Esophagus (tissue), 2 donors: ENCODE data around the gene DLGAP4. TPM values are rescaled to one million over a fixed set of nuclear protein-coding genes. Genes with fewer than 3 reads are reported as not detected.

Experiments
- H3K27ac ChIP-seq, 2 donors: one replicate each; pipeline ENCODE4 v1.5.1; 2013; ENCODE audit warnings: low read depth in 2 of 2, mild to moderate bottlenecking in 2 of 2, inconsistent platforms in 1 of 2, low read length in 1 of 2, moderate library complexity in 1 of 2
- H3K27me3 ChIP-seq, 2 donors: one replicate each; pipeline ENCODE4 v1.6.1; 2013; ENCODE audit warnings: low read length in 2 of 2, control low read depth in 1 of 2, mild to moderate bottlenecking in 1 of 2; ENCODE audit not compliant: insufficient read depth in 2 of 2, control insufficient read depth in 1 of 2
- H3K36me3 ChIP-seq, 2 donors: one replicate each; pipeline ENCODE4 v1.6.1; 2013; ENCODE audit warnings: low read length in 1 of 2; ENCODE audit not compliant: control insufficient read depth in 2 of 2, insufficient read depth in 2 of 2
- H3K4me1 ChIP-seq, 2 donors: one replicate each; pipeline ENCODE4 v1.6.1; 2013; ENCODE audit warnings: low read length in 1 of 2; ENCODE audit not compliant: control insufficient read depth in 2 of 2, insufficient read depth in 2 of 2
- H3K4me3 ChIP-seq, 2 donors: one replicate each; pipeline ENCODE4 v1.5.1; 2013; ENCODE audit warnings: low read length in 2 of 2, mild to moderate bottlenecking in 2 of 2, low read depth in 1 of 2, moderate library complexity in 1 of 2
- H3K9me3 ChIP-seq, 2 donors: one replicate each; pipeline ENCODE4 v1.6.1; 2013; ENCODE audit warnings: mild to moderate bottlenecking in 2 of 2, low read depth in 1 of 2, low read length in 1 of 2, moderate library complexity in 1 of 2; ENCODE audit not compliant: control insufficient read depth in 2 of 2, insufficient read depth in 1 of 2
- WGBS, 2 donors: extraction: QIAGEN DNeasy Blood & Tissue Kit; methylation state at CpG; one replicate each; pipeline ENCODE4 v1.1.7; 2013; 5-methylcytosine and 5-hydroxymethylcytosine counted together
- polyA plus RNA-seq, 2 donors: library from polyadenylated mRNA; stranded (reverse); fragments of 200-250 nt; gene quantifications; one replicate each; pipeline ENCODE4 v1.2.3, GENCODE V29; 2013
- donor health status: healthy with polysubstance abuse.
- donor health status: Bipolar disorder and iron deficiency.

Gene DLGAP4
- polyA plus RNA-seq, 2 donors = 15.8 to 24.3 TPM

DNA sequence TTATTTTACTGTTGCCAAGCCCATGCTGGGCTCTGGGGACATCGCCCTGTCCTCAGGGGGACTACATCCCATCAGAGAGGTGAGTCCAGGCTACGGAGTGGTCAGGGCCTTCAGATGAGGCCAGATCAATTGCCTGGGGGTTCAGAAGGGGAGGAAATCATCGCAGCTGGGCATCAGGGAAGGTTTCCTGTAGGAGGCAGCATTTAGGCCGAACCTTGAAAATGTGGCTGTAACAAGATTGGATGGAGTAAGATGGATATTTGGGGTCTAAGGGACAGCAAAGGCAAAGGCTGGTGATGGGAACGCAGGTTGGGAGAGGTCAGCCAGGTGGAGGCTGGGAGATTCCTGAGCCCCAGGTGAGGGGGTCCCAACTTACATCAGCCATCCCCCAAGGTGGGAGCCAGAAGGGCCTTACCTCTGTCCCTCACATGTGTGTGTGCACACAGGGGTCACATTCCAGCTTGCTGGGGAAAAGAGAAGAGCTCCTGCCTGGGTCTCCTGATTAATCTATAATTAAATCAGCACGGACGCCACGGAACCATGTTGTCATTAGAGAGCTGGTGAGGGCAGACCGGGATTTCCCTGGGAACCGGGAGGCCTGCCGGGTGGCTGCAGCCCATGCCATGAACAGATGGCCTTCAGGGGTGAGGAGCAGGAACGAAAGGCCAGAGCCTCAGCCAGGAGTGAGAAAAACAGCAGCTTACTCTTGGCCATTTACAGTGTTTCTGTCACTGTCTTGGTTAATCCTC is 30.5 kb upstream of the DLGAP4 start:
- 74 to 78% methylated on average over 12 of the region's 12 CpGs for WGBS, 2 donors
- H3K9me3 ChIP-seq = no peaks in the 10 kb centered on the region
- H3K27ac ChIP-seq = no peak overlapping the region
- H3K4me3 ChIP-seq = no peak overlapping the region
- H3K4me1 ChIP-seq = no peaks in the 10 kb centered on the region
- H3K27me3 ChIP-seq = no peaks in the 10 kb centered on the region
- H3K36me3 ChIP-seq = no peaks in the 10 kb centered on the region

- Histone ChIP-seq H3K27me3 (no peaks in the 10 kb centered on the region), H3K4me1 (no peaks in the 10 kb centered on the region), H3K4me3 (no peak overlapping the region), H3K36me3 (no peaks in the 10 kb centered on the region), H3K27ac (no peak overlapping the region), H3K9me3 (no peaks in the 10 kb centered on the region)
- 64 to 69% methylated on average over 9 of the region's 9 CpGs for WGBS, 2 donors
Observed at GRCh38 chr20:36277546-36277945, 28.6 kb upstream of the DLGAP4 start.

DNA sequence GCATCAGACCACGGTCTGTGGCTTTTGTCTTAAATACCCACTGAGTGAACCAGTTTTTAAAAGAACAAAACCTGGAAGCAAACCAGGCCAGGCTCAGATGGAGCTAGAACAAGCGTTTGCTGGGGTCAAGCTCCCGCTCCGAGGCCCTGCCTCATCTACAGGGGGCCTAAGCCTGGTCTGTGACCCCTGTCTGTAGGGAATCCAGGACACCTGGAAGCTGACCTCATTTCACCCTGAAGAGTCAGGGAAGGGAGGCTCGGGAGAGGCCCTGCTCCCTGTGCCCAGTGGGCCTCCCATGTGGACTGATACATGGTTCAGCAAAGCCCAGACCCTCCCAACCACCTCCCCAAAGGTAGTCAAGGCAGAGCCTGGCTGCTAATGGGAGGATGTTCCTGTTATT is 26.8 kb upstream of the DLGAP4 start:
- Histone ChIP-seq H3K9me3 (no peaks in the 10 kb centered on the region), H3K27me3 (no peaks in the 10 kb centered on the region), H3K4me3 (no peak overlapping the region), H3K4me1 (no peaks in the 10 kb centered on the region), H3K27ac (no peak overlapping the region), H3K36me3 (no peaks in the 10 kb centered on the region)
- 57 to 63% methylated on average over 5 of the region's 5 CpGs for WGBS, 2 donors

GRCh38 chr20:36279776-36280175 is 26.4 kb upstream of the DLGAP4 start:
- Histone ChIP-seq H3K27ac (no peak overlapping the region), H3K4me1 (no peaks in the 10 kb centered on the region), H3K27me3 (no peaks in the 10 kb centered on the region), H3K36me3 (no peaks in the 10 kb centered on the region), H3K9me3 (no peaks in the 10 kb centered on the region), H3K4me3 (no peak overlapping the region)
- WGBS, 2 donors = 65 to 67% methylated on average over 6 of the region's 6 CpGs

DNA sequence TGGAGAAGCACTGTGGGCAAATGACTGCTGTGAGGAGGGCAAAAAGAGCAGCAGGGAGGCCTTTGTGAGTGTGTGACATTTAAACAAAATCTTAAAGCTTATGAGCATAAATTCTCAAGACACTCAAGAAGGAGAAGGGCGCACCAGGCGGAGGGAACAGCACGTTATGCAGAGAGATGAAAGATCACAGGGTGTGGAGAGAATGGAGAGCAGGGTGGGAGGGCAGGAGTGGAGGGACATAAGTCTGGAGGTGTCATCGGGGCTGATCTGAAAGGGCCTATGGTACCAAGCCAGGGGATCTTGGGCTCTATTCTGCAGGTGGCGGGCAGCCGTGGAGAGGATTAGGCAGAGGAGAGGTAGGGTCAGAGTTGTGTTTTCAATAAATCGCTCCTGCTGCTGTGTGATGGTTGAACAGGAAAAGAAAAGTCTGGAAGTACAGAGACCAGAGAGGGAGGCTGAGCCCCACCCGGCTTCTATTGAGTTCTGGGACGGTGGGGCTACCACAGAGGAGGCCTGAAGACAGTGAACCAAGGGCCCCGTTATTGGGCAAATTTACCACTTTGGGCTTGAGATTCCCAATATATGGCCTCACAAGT is 24.3 kb upstream of the DLGAP4 start:
- no peaks in the 10 kb centered on the region for H3K4me1 ChIP-seq
- no peaks in the 10 kb centered on the region for H3K9me3 ChIP-seq
- no peaks in the 10 kb centered on the region for H3K27me3 ChIP-seq
- no peak overlapping the region for H3K4me3 ChIP-seq
- H3K27ac ChIP-seq = no peak overlapping the region
- 82 to 84% methylated on average over 10 of the region's 10 CpGs for WGBS, 2 donors
- no peaks in the 10 kb centered on the region for H3K36me3 ChIP-seq

DNA sequence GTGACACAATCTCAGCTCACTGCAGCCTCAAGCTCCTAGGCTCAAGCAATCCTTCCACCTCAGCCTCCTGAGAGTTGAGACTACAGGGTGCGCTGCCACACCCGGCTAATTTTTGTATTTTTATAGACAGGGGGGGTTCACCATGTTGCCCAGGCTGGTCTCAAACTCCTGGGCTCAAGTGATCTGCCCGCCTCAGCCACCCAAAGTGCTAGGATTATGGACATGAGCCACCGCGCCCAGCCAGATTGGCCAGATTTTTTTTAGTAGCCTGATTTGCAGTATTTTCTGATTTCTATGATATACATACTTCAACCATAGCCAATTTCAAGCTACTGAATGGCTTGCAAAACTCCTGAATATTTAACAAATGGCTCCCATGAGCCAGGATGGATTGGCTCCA is 21.4 kb upstream of the DLGAP4 start:
- H3K4me3 ChIP-seq = no peak overlapping the region
- H3K27ac ChIP-seq = no peak overlapping the region
- H3K9me3 ChIP-seq = no peaks in the 10 kb centered on the region
- no peaks in the 10 kb centered on the region for H3K27me3 ChIP-seq
- H3K4me1 ChIP-seq = no peaks in the 10 kb centered on the region
- no peaks in the 10 kb centered on the region for H3K36me3 ChIP-seq
- 87 to 92% methylated on average over 5 of the region's 5 CpGs for WGBS, 2 donors

GRCh38 chr20:36285746-36286447 is 20.2 kb upstream of the DLGAP4 start:
- Histone ChIP-seq H3K4me1 (no peaks in the 10 kb centered on the region), H3K36me3 (no peaks in the 10 kb centered on the region), H3K27ac (no peak overlapping the region), H3K27me3 (no peaks in the 10 kb centered on the region), H3K4me3 (no peak overlapping the region), H3K9me3 (no peaks in the 10 kb centered on the region)
- 80 to 82% methylated on average over 11 of the region's 11 CpGs for WGBS, 2 donors

DNA sequence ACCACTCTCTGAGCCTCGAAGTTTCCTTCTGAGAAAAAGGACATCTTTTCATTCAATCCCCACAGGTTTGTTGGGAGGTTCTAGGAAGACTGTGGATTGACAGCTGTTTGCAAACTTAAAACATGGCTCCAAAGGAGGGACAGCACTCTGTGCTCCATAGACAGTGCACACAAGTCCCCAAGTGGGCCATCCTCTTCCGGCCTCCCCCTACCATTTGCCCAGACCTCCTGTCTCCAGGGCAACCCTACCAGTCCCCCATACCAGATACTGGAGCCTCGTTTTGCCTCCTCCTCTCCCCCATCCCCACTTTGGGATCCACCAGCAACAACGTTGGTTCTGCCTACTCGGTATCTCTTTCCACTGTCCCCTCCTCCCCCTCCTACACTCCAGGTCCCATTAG is 8.5 kb upstream of the DLGAP4 start:
- 49 to 56% methylated on average over 5 of the region's 5 CpGs for WGBS, 2 donors
- no peaks in the 10 kb centered on the region for H3K4me1 ChIP-seq
- H3K4me3 ChIP-seq = no peak overlapping the region
- no peaks in the 10 kb centered on the region for H3K9me3 ChIP-seq
- no peaks in the 10 kb centered on the region for H3K27me3 ChIP-seq
- H3K27ac ChIP-seq = no peak overlapping the region
- H3K36me3 ChIP-seq = no peaks in the 10 kb centered on the region

DNA sequence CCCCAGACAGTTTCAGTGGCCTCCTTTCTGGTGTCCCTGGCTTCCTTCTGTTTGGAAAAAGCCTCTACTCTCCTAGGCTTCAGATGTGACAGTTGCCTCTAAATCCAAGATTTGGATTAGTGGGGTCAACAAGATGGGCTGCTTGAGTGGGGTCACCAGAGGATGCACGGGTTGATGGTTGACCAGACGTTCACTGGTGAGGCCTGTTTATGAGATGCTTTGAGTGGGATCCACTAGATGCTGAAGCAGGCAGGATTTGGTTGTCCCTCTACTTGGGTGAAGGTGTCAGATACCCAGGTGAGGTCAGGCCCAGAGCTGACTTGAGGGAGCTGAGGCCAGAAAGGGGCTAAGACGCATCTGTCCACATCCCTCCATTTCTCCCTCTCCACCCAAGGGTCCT is 8.1 kb upstream of the DLGAP4 start:
- no peaks in the 10 kb centered on the region for H3K9me3 ChIP-seq
- H3K4me3 ChIP-seq = no peak overlapping the region
- no peaks in the 10 kb centered on the region for H3K36me3 ChIP-seq
- peaks cover 0 to 2% of the 10 kb centered on the region in 2 donors for H3K27me3 ChIP-seq
- 76 to 85% methylated on average over 3 of the region's 3 CpGs for WGBS, 2 donors
- H3K4me1 ChIP-seq = no peaks in the 10 kb centered on the region
- no peak overlapping the region for H3K27ac ChIP-seq
